Calu3 (cell line): ENCODE data around the gene EIF4G1. TPM values are rescaled to one million over a fixed set of nuclear protein-coding genes. Genes with fewer than 3 reads are reported as not detected.
A peak's percentile ranks its signal among the peaks of the same experiment; 100 is the strongest.
"Not testable (repeated sequence)": the region's sequence is repeated elsewhere in the genome, so short reads cannot be mapped to it uniquely, and the experiment has no call there.

Experiments used
- BruUV-seq: library from RNA; stranded (reverse); fragments of 400-500 nt; replicated peaks from 2 replicates; lab custom pipeline; 2021; lab: Mats Ljungman, UMichigan
- CTCF ChIA-PET: fragments of 300-600 bp; sonication (Branson Sonifier 250); formaldehyde crosslinking; loops from one replicate; lab custom pipeline; 2022; ENCODE audit warnings: antibody characterized with exemption; lab: Charles Lee
- DNase-seq: peaks from one replicate; pipeline ENCODE4 v3.0.0; 2022
- H3K27ac Mint-ChIP-seq: one replicate; pipeline ENCODE4 v1.8.0; 2022; ENCODE audit warnings: mixed read lengths; ENCODE audit not compliant: unreplicated experiment
- H3K27me3 Mint-ChIP-seq: one replicate; pipeline ENCODE4 v1.8.0; 2022; ENCODE audit warnings: mixed read lengths; ENCODE audit not compliant: unreplicated experiment
- H3K36me3 Mint-ChIP-seq: one replicate; pipeline ENCODE4 v1.8.0; 2022; ENCODE audit warnings: mild to moderate bottlenecking, moderate library complexity, mixed read lengths; ENCODE audit not compliant: insufficient read depth, unreplicated experiment
- H3K4me1 Mint-ChIP-seq: one replicate; pipeline ENCODE4 v1.8.0; 2022; ENCODE audit warnings: mild to moderate bottlenecking, low read depth, mixed read lengths; ENCODE audit not compliant: unreplicated experiment
- H3K4me3 Mint-ChIP-seq: one replicate; pipeline ENCODE4 v1.8.0; 2022; ENCODE audit warnings: mild to moderate bottlenecking, low read depth, moderate library complexity, mixed read lengths; ENCODE audit not compliant: unreplicated experiment
- H3K9me3 Mint-ChIP-seq: one replicate; pipeline ENCODE4 v1.8.0; 2022; ENCODE audit warnings: low read depth, mixed read lengths; ENCODE audit not compliant: unreplicated experiment
- intact Hi-C: fragments of 100-400 bp; cut with micrococcal nuclease; formaldehyde crosslinking; loops from one replicate; pipeline ENCODE4 v1.10.0; 2022; ENCODE audit not compliant: unreplicated experiment
- total RNA-seq: library from RNA; stranded (reverse); gene quantifications from 2 replicates; pipeline ENCODE4 v1.2.3, GENCODE V29; 2022
- TF ChIP-seq, protein P1 (sequence below): fragments of 200-600 bp; IDR thresholded peaks from one replicate; pipeline ENCODE4 v1.8.0; 2022; ENCODE audit warnings: antibody characterized with exemption; ENCODE audit not compliant: unreplicated experiment

EIF4G1 gene
- total RNA-seq, 1 experiment from 2014 or later: 673 TPM

DNA sequence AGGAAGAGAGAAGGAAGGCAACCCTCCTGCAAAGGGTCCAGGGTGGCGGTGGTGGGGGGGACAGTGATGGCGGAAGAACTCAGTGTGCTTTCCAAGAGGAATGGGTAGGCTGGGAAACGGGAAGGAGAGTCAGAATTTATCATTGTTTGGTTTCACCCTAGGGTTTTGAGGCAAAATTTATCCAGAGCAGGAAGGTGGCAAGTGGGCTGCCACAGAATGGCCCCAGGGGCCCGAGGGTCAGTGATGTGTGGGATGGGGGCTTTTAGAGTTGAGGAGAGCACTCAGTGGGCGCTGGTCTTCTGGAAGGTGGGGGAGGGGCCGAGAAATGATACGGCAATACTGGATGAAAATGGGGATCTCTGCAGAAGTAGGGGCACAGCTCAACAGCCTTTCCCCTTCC is 23.6 kb downstream of the EIF4G1 start:
- no peaks in the 10 kb centered on the region for H3K9me3 Mint-ChIP-seq
- H3K27me3 Mint-ChIP-seq: no peaks in the 10 kb centered on the region
- CTCF ChIA-PET: interaction anchor here (0.6 to 1.7 kb wide), 2 partner anchors 8 to 138 kb away, joined by 3 to 4 read pairs; no protein-coding TSS in a partner anchor
- no TSS peak for BruUV-seq
- intact Hi-C loops: no loop called here
- H3K4me3 Mint-ChIP-seq: no peak overlapping the region
- TF ChIP-seq, protein P1, sequence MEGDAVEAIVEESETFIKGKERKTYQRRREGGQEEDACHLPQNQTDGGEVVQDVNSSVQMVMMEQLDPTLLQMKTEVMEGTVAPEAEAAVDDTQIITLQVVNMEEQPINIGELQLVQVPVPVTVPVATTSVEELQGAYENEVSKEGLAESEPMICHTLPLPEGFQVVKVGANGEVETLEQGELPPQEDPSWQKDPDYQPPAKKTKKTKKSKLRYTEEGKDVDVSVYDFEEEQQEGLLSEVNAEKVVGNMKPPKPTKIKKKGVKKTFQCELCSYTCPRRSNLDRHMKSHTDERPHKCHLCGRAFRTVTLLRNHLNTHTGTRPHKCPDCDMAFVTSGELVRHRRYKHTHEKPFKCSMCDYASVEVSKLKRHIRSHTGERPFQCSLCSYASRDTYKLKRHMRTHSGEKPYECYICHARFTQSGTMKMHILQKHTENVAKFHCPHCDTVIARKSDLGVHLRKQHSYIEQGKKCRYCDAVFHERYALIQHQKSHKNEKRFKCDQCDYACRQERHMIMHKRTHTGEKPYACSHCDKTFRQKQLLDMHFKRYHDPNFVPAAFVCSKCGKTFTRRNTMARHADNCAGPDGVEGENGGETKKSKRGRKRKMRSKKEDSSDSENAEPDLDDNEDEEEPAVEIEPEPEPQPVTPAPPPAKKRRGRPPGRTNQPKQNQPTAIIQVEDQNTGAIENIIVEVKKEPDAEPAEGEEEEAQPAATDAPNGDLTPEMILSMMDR: no peak
- peak overlapping the region; percentile 21 for H3K27ac Mint-ChIP-seq
- H3K36me3 Mint-ChIP-seq: peaks cover 58% of the 10 kb centered on the region
- DNase-seq: no peak
- peaks cover 50% of the 10 kb centered on the region for H3K4me1 Mint-ChIP-seq

DNA sequence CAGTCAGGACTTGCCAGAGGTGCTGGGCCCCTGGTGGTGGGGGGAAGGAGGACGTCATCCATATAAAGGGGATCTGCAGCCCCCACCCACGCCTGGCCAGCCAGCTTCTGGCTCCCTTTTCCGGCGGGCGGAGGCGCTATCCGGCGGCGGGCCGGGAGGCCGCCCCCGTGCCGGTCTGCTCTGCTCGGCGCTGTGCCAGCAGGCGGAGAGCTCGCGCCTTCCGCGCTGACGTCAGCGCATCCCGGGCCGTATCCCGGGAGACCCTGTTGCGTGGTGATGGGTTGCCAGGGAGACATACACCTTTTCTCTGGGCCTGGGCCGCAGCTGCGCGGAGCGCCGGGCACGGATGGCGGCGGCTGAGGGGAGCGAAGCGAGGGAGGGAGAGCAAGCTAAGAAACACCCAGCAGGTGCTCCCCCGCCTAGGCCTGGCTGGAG is 24.1 kb downstream of the EIF4G1 start:
- Mint-ChIP-seq H3K4me1 (peaks cover 45% of the 10 kb centered on the region), H3K4me3 (no peak overlapping the region), H3K36me3 (peaks cover 57% of the 10 kb centered on the region), H3K27ac (no peak overlapping the region), H3K27me3 (no peaks in the 10 kb centered on the region), H3K9me3 (no peaks in the 10 kb centered on the region)
- intact Hi-C loops: no loop called here
- CTCF ChIA-PET: interaction anchor here (0.6 kb wide), 1 partner anchor 137 kb away, joined by 3 read pairs; no protein-coding TSS in a partner anchor
- DNase-seq: no peak
- TF ChIP-seq, protein P1: peak; percentile 33
- no TSS peak for BruUV-seq

DNA sequence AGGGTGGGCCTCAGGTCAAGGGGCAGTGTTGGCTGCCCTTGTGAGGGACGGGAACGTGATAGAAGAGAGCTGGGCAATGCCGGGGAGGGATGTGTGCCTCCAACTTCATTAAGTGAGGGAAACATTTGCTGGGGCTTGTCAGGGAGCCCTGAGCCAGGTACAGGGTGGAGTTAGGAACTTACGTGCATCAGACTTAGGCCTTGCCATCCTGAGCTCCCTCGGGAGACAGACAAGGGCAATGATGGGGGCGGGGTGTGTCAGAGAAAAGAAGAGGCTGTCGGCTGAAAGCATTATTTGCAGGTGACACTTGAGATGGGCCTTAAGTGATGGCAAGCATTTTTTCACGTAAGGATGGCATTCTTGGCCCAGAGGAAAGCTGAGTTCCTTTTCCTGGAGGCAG is 24.6 kb downstream of the EIF4G1 start:
- H3K27me3 Mint-ChIP-seq: no peaks in the 10 kb centered on the region
- no TSS peak for BruUV-seq
- intact Hi-C loops: no loop called here
- CTCF ChIA-PET: no interaction called here
- no peak overlapping the region for H3K4me3 Mint-ChIP-seq
- no peak for DNase-seq
- no peak overlapping the region for H3K27ac Mint-ChIP-seq
- no peaks in the 10 kb centered on the region for H3K9me3 Mint-ChIP-seq
- TF ChIP-seq, protein P1: no peak
- H3K36me3 Mint-ChIP-seq: peaks cover 53% of the 10 kb centered on the region
- peaks cover 40% of the 10 kb centered on the region for H3K4me1 Mint-ChIP-seq

DNA sequence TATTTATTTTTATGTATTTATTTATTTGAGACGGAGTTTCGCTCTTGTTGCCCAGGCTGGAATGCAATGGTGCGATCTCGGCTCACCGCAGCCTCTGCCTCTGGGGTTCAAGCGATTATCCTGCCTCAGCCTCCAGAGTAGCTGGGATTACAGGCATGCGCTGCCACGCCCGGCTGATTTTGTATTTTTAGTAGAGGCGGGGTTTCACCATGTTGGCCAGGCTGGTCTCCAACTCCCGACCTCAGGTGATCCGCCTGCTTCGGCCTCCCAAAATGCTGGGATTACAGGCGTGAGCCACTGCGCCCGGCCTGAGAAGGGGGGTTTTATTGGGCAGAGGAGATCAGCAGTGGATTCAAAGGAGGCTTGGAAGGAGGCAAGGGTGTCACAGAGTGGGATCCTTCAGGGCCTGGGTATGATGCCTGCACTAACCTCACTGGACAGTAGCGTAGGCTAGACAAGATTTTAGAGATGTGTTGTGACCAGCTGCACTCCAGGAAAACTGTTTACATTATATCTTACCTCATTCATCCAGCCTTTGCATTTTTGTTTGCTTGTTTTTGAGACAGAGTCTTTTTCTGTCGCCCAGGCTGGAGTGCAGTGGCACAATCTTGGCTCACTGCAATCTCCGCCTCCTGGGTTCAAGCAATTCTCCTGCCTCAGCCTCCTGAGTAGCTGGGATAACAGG is 25.2 kb downstream of the EIF4G1 start:
- CTCF ChIA-PET, DNase-seq: not testable (repeated sequence)

DNA sequence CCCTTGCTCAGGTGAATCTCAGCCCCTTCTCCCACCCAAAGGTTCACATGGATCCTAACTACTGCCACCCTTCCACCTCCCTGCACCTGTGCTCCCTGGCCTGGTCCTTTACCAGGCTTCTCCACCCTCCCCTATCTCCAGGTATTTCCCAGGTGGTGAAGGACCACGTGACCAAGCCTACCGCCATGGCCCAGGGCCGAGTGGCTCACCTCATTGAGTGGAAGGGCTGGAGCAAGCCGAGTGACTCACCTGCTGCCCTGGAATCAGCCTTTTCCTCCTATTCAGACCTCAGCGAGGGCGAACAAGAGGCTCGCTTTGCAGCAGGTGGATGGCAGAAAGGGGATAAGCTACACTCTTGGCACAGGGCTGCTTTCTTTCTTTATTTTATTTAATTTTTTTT is 27.5 kb downstream of the EIF4G1 start:
- CTCF ChIA-PET: no interaction called here
- H3K27ac Mint-ChIP-seq: no peak overlapping the region
- peak; percentile 53 for DNase-seq
- no peaks in the 10 kb centered on the region for H3K27me3 Mint-ChIP-seq
- intact Hi-C loops: no loop called here
- peaks cover 39% of the 10 kb centered on the region for H3K4me1 Mint-ChIP-seq
- H3K36me3 Mint-ChIP-seq: peaks cover 43% of the 10 kb centered on the region
- no peaks in the 10 kb centered on the region for H3K9me3 Mint-ChIP-seq
- TF ChIP-seq, protein P1: no peak
- no peak overlapping the region for H3K4me3 Mint-ChIP-seq
- no TSS peak for BruUV-seq

More for the DNA sequence above, 25.2 kb downstream of the EIF4G1 start:
- H3K27ac Mint-ChIP-seq, H3K4me3 Mint-ChIP-seq, H3K9me3 Mint-ChIP-seq, H3K27me3 Mint-ChIP-seq, BruUV-seq, intact Hi-C loops: not testable (repeated sequence)
- H3K36me3 Mint-ChIP-seq: peaks cover 50% of the 10 kb centered on the region
- peaks cover 34% of the 10 kb centered on the region for H3K4me1 Mint-ChIP-seq
